ENCODE measurements around the gene SSBP2.

DNA sequence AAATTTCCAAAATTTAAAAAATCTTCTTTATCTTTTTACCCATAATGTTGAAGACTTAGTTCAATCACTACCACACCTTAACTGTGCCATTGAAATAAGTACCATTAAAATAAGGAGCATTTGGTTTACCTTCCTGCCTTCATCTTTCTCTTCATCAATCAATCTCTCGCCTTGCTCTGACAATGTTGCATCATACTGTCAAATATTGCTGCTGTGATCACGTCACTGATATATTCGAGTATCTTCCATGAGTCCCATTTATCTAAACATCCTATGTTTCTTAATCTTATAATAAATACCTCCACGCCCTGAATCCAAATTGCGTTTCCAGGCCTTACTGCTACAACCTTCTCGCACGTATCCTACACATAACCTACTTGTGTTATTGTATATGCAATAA, 201.8 kb downstream of the SSBP2 start:
- TF ChIP-seq CTCF (IDR thresholded peaks at IDR 0.05), result no peak
- TF ChIP-seq POLR2AphosphoS5 (IDR thresholded peaks at IDR 0.05), result no peak
- no peak for TF ChIP-seq POLR2A (IDR thresholded peaks at IDR 0.05)
